Calu3 (cell line): ENCODE measurements around the gene PBX1. TPM values are rescaled to one million over a fixed set of nuclear protein-coding genes. Genes with fewer than 3 reads are reported as not detected.

Experiments used
- BruUV-seq: library from RNA; stranded (reverse); fragments of 400-500 nt; replicated peaks from 2 replicates; lab custom pipeline; 2021; lab: Mats Ljungman, UMichigan
- CTCF ChIA-PET: fragments of 300-600 bp; sonication (Branson Sonifier 250); formaldehyde crosslinking; loops from one replicate; lab custom pipeline; 2022; ENCODE audit warnings: antibody characterized with exemption; lab: Charles Lee
- DNase-seq: peaks from one replicate; pipeline ENCODE4 v3.0.0; 2022
- H3K27ac Mint-ChIP-seq: one replicate; pipeline ENCODE4 v1.8.0; 2022; ENCODE audit warnings: mixed read lengths; ENCODE audit not compliant: unreplicated experiment
- H3K27me3 Mint-ChIP-seq: one replicate; pipeline ENCODE4 v1.8.0; 2022; ENCODE audit warnings: mixed read lengths; ENCODE audit not compliant: unreplicated experiment
- H3K36me3 Mint-ChIP-seq: one replicate; pipeline ENCODE4 v1.8.0; 2022; ENCODE audit warnings: mild to moderate bottlenecking, moderate library complexity, mixed read lengths; ENCODE audit not compliant: insufficient read depth, unreplicated experiment
- H3K4me1 Mint-ChIP-seq: one replicate; pipeline ENCODE4 v1.8.0; 2022; ENCODE audit warnings: mild to moderate bottlenecking, low read depth, mixed read lengths; ENCODE audit not compliant: unreplicated experiment
- H3K4me3 Mint-ChIP-seq: one replicate; pipeline ENCODE4 v1.8.0; 2022; ENCODE audit warnings: mild to moderate bottlenecking, low read depth, moderate library complexity, mixed read lengths; ENCODE audit not compliant: unreplicated experiment
- H3K9me3 Mint-ChIP-seq: one replicate; pipeline ENCODE4 v1.8.0; 2022; ENCODE audit warnings: low read depth, mixed read lengths; ENCODE audit not compliant: unreplicated experiment
- CTCF ChIP-seq: fragments of 200-600 bp; IDR thresholded peaks from one replicate; pipeline ENCODE4 v1.8.0; 2022; ENCODE audit warnings: antibody characterized with exemption; ENCODE audit not compliant: unreplicated experiment
- intact Hi-C: fragments of 100-400 bp; cut with micrococcal nuclease; formaldehyde crosslinking; loops from one replicate; pipeline ENCODE4 v1.10.0; 2022; ENCODE audit not compliant: unreplicated experiment
- total RNA-seq: library from RNA; stranded (reverse); gene quantifications from 2 replicates; pipeline ENCODE4 v1.2.3, GENCODE V29; 2022

The PBX1 gene
- total RNA-seq, 1 experiment from 2014 or later = 22.5 TPM

DNA sequence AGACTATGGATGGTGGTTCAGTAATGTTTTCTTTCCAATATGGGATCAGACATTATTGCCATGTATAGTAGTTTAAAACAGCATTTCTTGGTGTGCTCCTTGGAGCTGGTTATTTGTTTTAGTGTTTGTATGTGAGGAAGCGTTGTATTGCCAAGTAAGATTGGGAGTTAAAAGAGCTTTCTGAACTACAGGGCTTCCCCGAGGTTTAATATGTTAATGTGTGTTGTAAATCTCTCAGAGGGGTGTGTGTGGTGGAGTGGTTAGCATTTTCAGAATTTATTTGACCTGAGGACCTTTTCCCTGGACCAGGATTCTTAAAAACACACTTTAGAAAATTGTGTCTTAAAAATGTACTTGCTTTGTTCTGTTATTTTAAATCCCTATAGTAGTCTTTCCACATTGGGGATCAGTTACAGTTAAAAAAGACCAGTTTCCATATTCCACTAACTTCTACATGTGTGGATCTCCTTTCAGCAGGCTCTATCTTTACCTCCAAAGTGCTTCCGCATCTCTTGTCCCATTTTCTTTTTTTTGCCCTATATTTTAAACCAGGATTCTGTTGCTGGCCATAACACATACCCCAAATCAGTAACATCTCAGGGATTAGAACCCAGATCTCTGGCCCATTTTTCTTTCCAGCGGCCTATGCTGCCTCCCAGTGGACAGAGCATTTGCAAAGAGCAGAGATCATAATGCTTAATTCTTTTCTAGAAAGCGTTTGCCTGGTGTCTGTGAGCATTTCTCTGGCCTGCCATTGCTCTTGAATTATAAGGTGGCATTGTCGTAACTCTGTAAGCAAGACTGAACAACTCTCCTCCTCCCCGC lies 58.6 kb downstream of the PBX1 start:
- DNase-seq = peak; percentile 54
- CTCF ChIA-PET = interaction anchor here (0.6 to 1.3 kb wide), 4 partner anchors 59 to 170 kb away, joined by 3 to 4 read pairs (median 3); partner anchors contain the start of gene PBX1
- H3K9me3 Mint-ChIP-seq = peaks cover 2% of the 10 kb centered on the region
- no peaks in the 10 kb centered on the region for H3K27me3 Mint-ChIP-seq
- no peaks in the 10 kb centered on the region for H3K36me3 Mint-ChIP-seq
- H3K4me3 Mint-ChIP-seq = no peak overlapping the region
- intact Hi-C loops = loop anchor here (1.0 to 10.0 kb wide), 9 partner anchors 107 to 1080 kb away; no protein-coding TSS in a partner anchor
- peaks cover 21% of the 10 kb centered on the region for H3K4me1 Mint-ChIP-seq
- no TSS peak for BruUV-seq
- TF ChIP-seq CTCF = peak; percentile 73
- no peak overlapping the region for H3K27ac Mint-ChIP-seq

GRCh38 chr1:164618202-164618564 lies 59.2 kb downstream of the PBX1 start:
- H3K4me1 Mint-ChIP-seq = peaks cover 21% of the 10 kb centered on the region
- H3K27me3 Mint-ChIP-seq = no peaks in the 10 kb centered on the region
- H3K27ac Mint-ChIP-seq = no peak overlapping the region
- no peak for DNase-seq
- intact Hi-C loops = loop anchor here (1.0 to 10.0 kb wide), 8 partner anchors 108 to 1081 kb away; no protein-coding TSS in a partner anchor
- H3K36me3 Mint-ChIP-seq = peaks cover 5% of the 10 kb centered on the region
- no peak overlapping the region for H3K4me3 Mint-ChIP-seq
- CTCF ChIA-PET = interaction anchor here (1.2 kb wide), 1 partner anchor 42 kb away, joined by 3 read pairs; no protein-coding TSS in a partner anchor
- no TSS peak for BruUV-seq
- H3K9me3 Mint-ChIP-seq = peaks cover 2% of the 10 kb centered on the region
- no peak for TF ChIP-seq CTCF

- no peak for DNase-seq
- intact Hi-C loops = loop anchor here (2.0 to 10.0 kb wide), 6 partner anchors 168 to 1082 kb away; no protein-coding TSS in a partner anchor
- H3K27ac Mint-ChIP-seq = no peak overlapping the region
- CTCF ChIA-PET = interaction anchor here (0.6 to 1.2 kb wide), 2 partner anchors 41 to 95 kb away, joined by 3 to 5 read pairs; no protein-coding TSS in a partner anchor
- no peaks in the 10 kb centered on the region for H3K27me3 Mint-ChIP-seq
- peaks cover 24% of the 10 kb centered on the region for H3K4me1 Mint-ChIP-seq
- no TSS peak for BruUV-seq
- H3K36me3 Mint-ChIP-seq = peaks cover 6% of the 10 kb centered on the region
- H3K9me3 Mint-ChIP-seq = peaks cover 2% of the 10 kb centered on the region
- no peak overlapping the region for H3K4me3 Mint-ChIP-seq
- TF ChIP-seq CTCF = no peak
Observed at GRCh38 chr1:164619006-164619784, 60.2 kb downstream of the PBX1 start.

DNA sequence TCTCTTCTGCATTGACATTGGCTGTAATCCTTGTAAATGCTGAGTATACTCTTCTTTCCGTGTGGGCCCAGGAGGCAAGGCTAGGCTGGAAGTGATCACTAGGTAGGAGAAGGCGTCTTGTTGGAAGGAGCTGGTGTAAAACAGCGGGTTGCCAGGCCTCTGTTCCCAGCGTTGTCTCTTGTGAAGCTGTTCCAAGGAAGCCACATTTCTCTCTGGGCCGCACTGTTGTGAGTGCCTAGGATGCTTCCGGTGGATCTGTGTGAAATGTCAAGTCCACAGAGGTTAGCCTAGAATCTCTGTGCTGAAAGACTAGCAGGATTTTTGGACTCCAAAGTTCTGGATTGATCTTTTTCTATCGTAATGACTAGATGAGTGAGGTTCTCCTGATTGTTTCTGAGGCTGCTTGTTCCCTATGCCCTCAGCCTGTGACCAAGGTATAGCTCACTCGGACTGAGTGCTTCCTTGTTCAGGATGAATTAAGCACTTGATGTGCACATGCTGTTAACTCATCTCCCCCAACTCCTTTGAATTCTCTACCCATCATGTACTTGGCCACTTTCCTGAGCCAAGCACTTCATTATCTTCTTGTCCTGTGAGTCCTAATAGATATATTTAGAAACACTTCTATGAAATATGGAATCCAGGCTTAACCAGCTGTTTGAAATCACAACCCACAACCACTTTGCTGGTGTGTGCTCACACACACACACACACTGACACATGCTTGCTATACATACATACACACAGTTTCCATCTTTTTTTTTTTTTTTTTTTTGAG lies 63.3 kb downstream of the PBX1 start:
- Mint-ChIP-seq H3K27me3 (no peaks in the 10 kb centered on the region), H3K4me3 (no peak overlapping the region), H3K36me3 (peaks cover 6% of the 10 kb centered on the region), H3K4me1 (peaks cover 24% of the 10 kb centered on the region), H3K9me3 (peaks cover 2% of the 10 kb centered on the region), H3K27ac (peak overlapping the region; percentile 2)
- intact Hi-C loops = loop anchor here (5.0 kb wide), 1 partner anchor 150 kb away; no protein-coding TSS in a partner anchor
- no TSS peak for BruUV-seq
- DNase-seq = no peak
- no peak for TF ChIP-seq CTCF
- CTCF ChIA-PET = interaction anchor here (1.7 kb wide), 1 partner anchor 10 kb away, joined by 4 read pairs; no protein-coding TSS in a partner anchor
